Frontal cortex (tissue), 4 donors: ENCODE data around the gene RRP1. TPM values are rescaled to one million over a fixed set of nuclear protein-coding genes. Genes with fewer than 3 reads are reported as not detected.
"Not testable (repeated sequence)": the region's sequence is repeated elsewhere in the genome, so short reads cannot be mapped to it uniquely, and the experiment has no call there.

Experiments used
- DNase-seq, 2 donors: peaks; one replicate each; pipeline ENCODE4 v3.0.0; 2012; ENCODE audit warnings: low spot score in 2 of 2
- FAIRE-seq: peaks from 2 replicates; lab custom pipeline; 2012; peaks lifted over from hg19 to GRCh38; lab: Jason Lieb, UNC
- total RNA-seq: library from RNA; depleted of rRNA; stranded (reverse); fragments of >200 nt; gene quantifications from one replicate; pipeline ENCODE4 v1.2.3, GENCODE V29; 2014
- donor health status: control.
- donor health status: control.
- donor health status: control.

The RRP1 gene
- total RNA-seq, 1 donor from 2014 or later, result 13.9 TPM

DNA sequence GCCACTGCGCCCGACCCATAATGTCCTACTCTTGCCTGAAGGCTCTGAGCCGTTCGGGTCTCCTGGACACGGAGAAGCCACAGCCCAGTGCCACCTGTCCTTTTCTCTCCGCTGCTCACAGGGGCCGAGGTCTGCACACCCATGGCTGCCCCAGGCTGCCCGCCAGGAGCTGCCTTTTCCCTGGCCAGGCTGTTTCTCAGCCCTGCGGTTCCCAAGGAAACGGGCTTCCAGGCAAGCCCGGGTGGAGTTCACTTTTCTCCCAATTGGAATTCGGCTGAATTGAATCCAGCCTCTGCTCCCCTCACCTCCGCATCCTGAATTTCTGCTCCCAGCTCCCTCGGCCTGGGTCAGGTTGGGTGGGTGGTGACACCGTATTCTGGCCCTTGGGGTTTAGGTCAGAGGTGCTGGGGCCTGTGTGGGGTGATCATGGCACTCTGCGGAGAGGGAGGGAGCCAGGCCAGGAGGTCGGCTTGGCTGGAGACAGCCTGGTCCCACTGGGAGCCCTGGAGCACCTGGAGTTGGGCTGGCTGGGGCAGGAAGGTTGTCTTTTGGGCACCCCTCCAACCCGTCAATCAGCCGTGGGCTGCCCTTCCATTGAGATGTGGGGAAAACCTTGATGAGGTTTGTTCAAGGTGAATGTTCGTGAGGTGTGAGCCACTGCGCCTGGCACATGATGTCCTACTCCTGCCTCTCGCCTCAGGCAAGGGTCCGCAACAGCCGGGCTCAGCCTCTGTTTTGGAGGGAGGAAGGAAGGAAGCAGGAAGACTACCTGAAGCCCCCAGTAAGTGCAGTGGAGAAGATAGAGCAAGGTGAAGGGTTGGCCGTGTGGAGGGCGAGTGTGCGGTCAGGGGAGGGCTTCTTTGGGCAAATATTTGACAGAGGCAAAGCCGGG, 25.1 kb downstream of the RRP1 start:
- FAIRE-seq, result no peak

DNA sequence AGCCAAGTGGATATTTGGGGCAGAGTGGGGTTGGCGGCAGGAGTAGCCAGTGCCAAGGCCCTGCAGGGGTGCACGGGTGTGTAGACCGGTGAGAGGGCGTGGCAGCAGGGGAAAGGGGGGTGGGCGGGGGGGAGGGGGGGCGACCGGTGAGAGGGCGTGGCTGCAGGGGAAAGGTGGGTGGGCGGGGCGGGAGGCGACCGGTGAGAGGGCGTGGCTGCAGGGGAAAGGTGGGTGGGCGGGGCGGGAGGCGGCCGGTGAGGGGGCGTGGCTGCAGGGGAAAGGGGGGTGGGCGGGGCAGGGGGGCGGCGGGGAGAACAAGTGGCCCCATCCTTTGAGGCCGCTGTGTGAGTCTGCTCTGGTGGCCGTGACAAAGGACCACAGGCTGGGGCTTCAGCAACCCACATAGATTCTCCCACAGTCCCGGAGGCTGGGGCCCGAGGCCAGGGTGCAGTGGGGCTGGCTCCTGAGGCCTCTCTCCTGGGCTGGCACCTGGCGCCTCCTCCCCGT, 25.8 kb downstream of the RRP1 start:
- DNase-seq (no peak), FAIRE-seq (no peak)

More for the DNA sequence above, 25.1 kb downstream of the RRP1 start:
- no peak for DNase-seq

DNA sequence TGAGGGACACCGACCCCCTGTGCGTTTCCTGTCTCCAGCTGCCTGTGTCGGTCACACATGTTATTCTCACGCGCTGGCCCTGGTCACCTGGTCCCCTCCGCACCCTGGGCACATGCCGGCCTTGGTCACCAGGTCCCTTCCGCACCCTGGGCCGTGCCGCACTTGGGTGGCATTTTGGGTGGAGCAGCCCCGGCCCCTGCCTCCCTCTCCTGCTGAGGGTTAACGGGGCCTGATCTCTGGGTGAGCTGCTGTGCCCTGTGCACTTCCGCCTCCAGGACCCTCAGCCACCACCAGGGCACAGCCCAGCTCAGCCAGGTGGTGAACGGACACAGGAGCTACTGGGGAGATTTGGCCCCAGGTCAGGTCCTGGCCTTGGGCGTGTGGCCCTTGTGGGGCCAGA, 26.6 kb downstream of the RRP1 start:
- DNase-seq, result no peak
- no peak for FAIRE-seq

DNA sequence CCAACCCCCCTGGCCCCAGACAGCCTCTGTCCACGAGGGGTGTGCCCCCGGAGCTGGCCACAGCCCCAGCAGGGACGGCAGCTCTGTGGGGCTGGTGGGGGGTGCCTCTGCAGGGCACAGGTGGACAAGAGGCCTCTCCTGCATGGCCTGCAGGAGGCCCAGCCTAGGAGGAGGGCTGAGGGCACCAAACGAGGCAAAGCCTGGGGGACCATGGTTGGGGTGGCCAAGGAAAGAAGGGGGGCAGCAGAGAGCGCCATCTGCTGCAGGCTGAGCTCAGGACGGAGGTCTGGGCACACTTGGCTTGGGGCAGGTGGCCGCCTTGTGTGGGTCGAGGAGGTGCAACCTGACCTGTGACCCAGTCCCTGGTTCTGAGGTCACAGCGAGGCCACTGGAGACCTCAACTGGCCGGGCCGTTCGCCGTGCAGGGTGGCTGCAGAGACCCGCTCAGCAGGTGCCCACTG, 27.3 kb downstream of the RRP1 start:
- FAIRE-seq, result no peak
- DNase-seq, result no peak

DNA sequence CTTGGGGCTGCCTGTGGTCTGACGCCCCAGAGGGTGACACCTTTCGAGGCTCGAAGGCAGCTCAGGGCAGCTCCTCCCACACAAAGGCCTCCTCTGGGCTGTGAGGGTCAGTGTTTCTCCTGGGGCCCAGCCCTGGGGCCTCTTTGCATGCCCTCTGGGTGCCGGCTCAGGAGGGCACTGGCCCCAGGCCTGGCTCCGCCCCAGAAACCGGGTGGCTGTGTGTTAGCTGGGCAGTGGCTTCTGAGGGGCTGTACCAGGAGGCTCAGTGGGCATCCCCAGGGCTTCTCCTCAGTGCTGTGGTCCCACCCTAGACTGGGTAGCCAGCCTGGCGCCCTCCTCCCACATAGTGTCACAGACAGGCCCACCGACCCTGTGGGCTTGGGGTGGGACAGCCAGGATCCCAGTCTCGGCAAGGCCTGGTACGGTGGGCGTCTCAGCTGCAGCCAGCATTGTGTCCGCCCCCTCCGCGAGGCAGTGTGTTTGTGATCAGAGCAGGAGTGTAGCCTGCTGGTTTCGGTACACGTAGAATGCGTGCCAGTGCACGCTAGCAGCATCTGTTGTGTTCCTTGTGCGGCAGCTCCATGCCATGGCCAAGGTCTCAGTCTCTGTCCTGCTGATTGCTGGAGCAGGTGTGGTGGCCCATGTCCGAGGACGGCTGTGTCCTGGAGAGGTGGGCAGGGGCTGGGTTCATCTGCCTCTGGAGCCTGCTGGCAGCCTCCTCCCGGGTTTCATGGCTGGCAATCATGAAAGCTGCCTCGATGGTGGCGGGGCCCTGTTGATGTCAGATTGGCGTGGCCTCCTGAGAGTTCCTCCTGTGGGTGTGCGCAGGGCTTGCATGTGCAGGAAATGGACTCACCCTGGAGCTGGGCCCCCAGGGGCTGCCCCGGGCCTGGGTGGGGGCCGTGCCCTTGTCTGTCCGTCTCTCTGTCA, 28.0 kb downstream of the RRP1 start:
- no peak for DNase-seq
- no peak for FAIRE-seq

DNA sequence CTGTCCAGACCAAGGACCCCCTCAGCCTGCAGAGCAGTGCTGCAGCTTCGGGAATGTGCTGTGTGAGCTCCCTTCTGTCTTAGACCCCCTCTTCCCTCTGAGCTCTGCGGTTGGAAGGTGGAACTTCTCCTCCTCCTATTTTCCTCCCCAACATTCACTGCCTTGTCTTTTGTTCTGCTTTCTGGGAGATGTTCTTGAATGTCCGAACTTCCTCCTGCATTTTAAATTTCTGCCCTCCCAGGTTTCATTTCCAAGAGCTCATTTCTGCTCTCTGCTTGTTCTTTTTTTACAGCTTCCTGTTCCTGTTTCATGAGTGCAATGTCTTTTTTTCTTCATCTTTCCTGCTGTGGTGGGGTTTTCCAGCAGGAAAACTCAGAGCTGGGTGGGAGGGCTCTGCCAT, 29.3 kb downstream of the RRP1 start:
- FAIRE-seq, result no peak
- no peak for DNase-seq

DNA sequence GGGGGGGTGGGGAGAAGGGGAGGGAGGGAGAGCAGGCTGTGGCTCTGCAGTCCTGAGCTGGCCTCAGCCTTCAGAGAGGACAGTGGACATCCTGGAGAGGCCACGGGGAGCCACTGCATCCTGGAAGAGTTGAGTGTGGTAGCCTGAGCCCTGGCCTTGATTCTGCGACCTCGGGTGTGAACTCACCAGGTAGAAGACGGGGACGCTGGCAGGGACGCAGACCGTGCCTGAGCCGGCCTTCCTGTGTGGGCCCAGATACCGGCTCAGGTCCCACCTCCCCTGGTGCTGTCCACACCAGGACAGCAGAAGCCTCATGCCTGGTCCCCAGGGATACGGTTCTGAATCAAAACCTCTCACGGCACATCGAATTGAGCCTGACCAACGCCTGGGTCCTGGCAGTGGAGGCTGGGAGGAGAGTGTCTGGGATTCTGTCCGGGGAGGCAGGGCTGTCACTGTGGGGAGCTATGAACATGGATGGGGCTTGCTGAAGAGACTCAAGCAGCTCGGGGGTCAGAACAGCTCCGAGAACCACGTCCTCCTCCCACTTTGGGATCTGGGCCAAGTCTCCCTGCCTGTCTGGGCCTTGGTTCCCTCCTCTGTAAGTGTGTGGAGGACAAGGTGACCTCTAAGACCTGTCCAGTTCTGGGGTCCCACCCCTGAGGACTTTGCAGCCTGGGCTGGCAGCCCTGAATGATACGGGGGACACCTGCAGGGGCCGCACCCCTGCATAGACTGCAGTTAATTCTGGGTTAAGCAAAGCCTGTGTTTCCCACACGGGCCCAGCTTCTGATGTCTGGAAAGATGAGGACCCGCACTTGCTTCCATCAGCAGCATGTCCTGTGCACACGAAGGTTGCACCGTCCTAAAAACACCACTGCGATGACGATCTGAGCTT, 30.4 kb downstream of the RRP1 start:
- DNase-seq, result no peak
- FAIRE-seq, result no peak

DNA sequence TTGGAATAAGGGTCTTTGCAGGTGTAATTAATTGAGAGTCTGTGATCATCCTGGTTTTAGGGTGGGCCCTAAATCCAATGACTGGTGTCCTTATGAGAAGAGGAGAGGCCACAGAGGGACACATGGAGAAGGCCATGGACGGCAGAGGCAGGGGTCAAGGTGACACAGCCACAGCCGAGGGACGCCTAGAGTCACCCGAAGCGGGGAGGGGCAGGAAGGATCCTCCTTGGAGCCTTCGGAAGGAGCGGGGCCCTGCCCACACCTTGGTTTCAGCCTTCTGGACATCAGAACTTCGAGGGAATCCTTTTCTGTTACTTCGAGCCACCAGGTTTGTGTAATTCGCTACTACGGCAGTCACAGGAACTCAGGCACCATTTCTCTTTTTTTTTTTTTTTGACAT, 31.1 kb downstream of the RRP1 start:
- DNase-seq, result no peak

DNA sequence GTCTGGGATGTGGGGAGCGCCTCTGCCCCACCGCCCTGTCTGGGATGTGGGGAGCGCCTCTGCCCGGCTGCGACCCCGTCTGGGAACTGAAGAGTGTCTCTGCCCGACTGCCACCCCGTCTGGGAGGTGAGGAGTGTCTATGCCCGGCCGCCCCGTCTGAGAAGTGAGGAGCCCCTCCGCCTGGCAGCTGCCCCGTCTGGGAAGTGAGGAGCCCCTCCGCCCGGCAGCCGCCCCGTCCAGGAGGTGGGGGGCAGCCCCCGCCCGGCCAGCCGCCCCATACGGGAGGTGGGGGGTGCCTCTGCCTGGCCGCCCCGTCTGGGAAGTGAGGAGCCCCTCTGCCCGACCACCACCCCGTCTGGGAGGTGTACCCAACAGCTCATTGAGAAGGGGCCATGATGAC, 32.8 kb downstream of the RRP1 start:
- not testable (repeated sequence) for FAIRE-seq, DNase-seq

More for the DNA sequence above, 31.1 kb downstream of the RRP1 start:
- FAIRE-seq, result no peak

DNA sequence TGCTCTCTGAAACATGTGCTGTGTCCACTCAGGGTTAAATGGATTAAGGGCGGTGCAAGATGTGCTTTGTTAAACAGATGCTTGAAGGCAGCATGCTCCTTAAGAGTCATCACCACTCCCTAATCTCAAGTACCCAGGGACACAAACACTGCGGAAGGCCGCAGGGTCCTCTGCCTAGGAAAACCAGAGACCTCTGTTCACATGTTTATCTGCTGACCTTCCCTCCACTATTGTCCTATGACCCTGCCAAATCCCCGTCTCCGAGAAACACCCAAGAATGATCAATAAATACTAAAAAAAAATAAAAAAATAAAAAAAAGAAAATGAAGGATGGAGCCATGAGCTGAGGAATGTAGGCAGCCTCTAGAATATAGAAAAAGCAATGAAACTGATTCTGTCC, 33.4 kb downstream of the RRP1 start:
- not testable (repeated sequence) for FAIRE-seq, DNase-seq

DNA sequence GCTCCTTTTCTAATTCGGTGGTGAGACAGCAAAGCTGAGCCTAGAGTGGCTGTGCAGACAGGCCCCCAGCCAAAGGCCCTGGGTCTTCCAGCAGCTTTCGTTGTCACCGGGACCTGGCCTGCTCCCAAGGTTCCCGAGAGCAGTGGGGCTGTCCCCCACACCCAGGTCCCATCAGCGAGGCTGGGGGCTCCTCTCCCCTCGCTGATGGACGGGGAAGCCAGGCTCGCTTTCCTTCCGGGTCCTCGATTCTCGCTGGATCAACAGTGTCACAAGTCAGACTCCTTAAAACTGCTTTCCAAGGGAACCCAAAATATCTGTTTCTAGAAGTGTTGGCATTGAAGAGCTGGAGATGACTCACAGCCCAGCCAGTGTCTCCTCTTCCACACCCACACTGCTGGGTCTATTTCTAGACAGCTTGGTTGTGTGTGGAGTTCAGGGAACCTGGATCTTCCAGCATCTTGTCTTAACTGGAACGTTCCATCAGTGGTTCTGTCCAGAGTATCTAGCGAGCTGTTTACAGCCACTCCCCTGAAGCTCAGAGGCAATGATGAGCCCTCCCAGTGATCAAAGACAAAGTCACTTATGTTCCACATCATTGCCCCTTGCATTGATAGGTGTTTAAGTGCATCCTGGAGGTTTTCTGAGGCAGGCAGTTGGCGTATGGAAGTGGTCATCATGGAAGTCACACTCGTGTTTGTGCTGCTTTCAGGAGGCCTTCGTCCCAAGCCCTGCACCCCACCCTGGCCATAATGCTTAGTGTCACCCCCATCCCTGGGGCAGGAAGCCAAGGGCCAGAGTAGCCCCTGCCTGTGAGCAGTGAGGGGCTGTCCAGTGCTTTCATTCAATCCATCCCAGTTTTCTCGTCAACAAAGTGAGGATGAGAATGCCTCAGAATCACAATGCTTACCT, 35.2 kb downstream of the RRP1 start:
- FAIRE-seq, result no peak
- DNase-seq, result no peak

DNA sequence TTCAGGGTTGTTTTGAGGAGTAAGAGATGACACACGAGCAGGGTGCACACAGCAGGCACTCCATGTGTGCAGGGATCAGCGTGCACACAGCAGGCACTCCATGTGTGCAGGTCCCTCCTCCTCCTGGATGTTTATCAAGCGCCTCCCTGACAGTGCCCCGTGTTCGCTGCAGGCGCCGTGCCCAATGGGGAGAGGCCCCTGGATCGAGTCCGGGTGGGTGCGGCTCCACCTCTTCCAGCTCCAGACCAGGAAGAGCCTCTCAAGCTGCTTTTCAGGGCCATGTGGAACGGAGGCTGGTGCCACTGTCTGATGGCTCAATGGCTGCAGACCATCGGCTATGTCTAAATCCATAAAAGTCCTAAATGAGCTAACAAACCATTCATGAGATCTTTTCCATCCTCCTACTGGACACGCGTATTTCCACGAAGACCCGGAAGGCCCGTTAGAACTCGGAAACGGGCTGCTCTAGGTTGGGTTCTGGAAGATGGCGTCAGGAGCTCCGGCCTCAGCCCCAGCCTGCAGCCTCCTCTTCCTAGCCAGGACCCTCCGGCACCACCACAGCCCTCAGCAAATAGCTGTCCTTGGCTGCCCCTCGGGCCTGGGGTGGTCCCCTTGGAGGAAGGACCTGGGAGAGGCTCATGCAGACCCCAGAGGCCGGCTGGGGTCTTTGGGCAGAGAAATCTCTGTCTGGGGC, 36.0 kb downstream of the RRP1 start:
- DNase-seq (no peak), FAIRE-seq (no peak)

DNA sequence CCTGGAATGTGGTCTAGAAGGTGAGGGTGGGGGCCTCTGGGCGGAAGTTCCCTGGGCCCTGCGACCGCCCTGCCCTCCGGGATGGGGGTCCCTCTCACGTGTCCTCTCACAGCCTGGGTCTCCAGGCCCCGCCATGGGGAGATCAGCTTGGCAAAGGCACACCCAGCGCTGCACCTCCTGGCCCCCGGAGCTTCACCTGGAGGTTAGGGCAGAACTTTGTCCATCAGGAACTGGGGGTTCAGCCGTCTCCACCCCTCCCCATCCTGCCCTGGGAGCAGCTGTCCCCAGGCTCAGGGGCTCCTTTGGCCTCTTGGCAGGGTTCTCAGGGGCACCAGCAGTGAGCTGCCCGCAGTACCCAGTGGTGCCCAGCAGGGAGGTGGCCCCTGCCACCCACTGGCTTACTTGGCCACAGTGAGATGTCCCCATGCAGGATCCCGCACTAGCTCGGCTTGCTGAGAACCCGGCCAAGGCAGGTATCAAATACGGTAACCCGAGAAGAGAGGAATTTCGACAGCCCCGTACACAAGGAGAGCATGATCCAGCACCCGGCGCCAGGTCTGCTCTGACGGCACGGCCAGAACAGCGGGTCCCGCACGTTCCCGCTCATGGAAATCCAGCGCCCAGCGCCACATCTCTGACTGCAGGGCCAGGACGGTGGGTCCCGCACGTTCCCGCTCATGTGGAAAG, 36.7 kb downstream of the RRP1 start:
- FAIRE-seq (no peak), DNase-seq (no peak)

DNA sequence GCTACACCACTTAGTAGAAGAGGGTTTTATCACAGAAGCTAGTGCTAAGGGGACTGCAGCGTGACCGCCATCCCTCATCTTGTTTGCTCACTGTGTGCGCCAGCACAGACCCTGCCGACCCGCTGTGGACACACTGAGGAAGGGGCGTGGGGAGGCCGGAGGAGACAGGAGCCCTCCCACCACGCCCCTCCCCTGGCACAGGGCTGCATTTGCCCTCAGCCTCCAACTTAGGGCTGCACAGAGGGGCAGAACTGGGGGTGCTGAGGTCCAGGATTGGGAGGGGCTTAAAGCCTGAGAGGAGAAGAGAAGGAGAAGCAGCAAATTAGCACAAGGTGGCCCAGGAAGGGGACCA, 37.2 kb downstream of the RRP1 start:
- FAIRE-seq (no peak), DNase-seq (no peak)

DNA sequence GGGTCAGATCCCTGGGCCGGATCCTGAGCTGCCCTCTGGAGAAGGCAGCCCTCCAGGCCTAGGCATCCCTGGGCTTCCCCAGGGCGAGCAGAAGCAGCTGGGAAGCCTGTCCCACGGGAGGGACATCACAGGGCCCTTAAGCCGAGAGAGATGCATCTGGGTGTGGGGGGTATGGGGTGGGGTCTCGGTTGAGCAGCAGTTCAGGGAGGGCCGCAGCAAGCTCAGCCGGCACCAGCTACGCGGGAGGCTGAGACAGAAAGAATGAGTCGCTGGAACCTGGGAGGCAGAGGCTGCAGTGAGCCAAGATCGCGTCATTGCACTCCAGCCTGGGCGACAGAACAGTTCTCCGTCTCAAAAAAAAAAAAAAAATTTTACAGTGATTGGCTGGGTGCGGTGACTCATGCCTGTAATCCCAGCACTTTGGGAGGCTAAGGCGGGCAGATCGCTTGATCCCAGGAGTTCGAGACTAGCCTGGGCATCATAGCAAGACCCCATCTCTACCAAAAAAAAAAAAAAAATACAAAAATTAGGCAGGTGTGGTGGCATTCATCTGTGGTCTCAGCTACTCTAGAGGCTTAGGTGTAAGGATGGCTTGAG, 37.7 kb downstream of the RRP1 start:
- no peak for FAIRE-seq
- no peak for DNase-seq

DNA sequence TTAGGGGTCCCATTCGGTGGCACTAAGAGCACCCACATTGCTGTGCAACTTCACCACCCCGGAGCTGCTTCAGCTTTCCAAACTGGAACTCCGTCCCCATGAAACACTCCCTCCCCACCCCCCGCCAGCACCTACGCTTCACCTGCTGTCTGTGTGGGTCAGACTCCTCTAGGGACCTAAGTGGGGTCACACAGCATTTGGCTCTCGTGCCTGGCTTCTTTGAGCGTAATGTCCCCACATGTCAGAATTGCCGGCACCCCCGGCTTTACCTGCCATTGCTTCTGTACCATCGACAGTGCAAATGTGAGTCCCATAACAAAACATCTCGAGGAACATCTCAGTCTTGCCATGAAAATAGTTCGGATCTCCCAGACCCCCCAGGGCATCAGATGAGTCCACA, 39.8 kb downstream of the RRP1 start:
- no peak for FAIRE-seq
- no peak for DNase-seq

DNA sequence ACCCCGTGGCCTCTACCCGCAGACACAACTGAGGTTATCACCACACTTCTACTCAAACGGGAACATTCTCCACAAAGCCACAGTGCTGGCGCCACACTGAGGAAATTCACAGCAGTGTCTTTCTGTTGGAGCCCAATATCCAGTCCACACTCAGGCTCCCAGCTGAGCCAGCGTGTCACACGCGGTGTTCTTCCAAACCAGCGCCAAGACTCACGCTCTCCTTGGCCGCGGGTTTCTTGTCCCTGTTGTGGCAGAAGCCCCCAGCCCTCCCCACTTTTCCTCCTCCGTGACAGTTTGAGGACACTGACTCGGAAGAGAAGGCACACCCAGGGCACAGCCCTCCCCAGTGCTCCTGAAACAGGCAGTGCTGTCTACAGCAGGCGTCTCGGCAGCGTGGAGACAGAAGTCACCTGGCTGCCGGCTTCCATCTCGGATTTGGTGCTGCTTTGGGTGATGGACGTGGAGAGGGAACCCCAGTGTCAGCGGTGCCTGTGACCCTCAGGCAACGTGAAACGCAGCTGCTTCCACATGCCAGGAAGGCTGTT, 40.3 kb downstream of the RRP1 start:
- no peak for DNase-seq
- no peak for FAIRE-seq
